OCI-LY3 (cell line): ENCODE measurements around the gene OXA1L.

Experiments
- CTCF ChIP-seq: fragments of 200-600, 300-600 bp; sonication (generic); IDR thresholded peaks from 2 replicates; pipeline ENCODE4 v1.5.1; 2014; ENCODE audit warnings: antibody characterized with exemption, low read length, low read depth
- EZH2phosphoT487 ChIP-seq: fragments of 200-600 bp; shearing (Covaris generic); IDR thresholded peaks from 2 replicates; pipeline ENCODE4 v1.6.1; 2018; ENCODE audit warnings: antibody characterized with exemption, mixed run types, low read depth

GRCh38 chr14:22740020-22740419, 26.5 kb upstream of the OXA1L start:
- TF ChIP-seq CTCF (no peak), EZH2phosphoT487 (no peak)
